Suprapubic skin (tissue), 4 donors: Measurements from ENCODE around the gene SVIL.

ENCODE experiments used
- EP300 ChIP-seq: sonication (generic); formaldehyde crosslinking; IDR thresholded peaks from one replicate; pipeline ENCODE4 v1.6.1; 2017; ENCODE audit warnings: antibody characterized with exemption
- POLR2A ChIP-seq, 2 donors: fragments of 450-650 bp; IDR thresholded peaks; one replicate each; pipeline ENCODE4 v1.6.1; 2017; ENCODE audit warnings: antibody characterized with exemption in 2 of 2, mild to moderate bottlenecking in 2 of 2, moderate library complexity in 2 of 2
- POLR2AphosphoS5 ChIP-seq, 3 donors: sonication (generic); formaldehyde crosslinking; IDR thresholded peaks; one replicate each; pipeline ENCODE4 v1.6.1; 2017; ENCODE audit warnings: antibody characterized with exemption in 3 of 3
- TF ChIP-seq, protein P1 (sequence below), 2 donors: fragments of 200-600 bp in 1 of 2; fragments of 450-650 bp in 1 of 2; sonication (generic) in 1 of 2; IDR thresholded peaks; one replicate each; pipeline ENCODE4 v1.5.1; 2016 to 2019; ENCODE audit warnings: antibody characterized with exemption in 2 of 2, mild to moderate bottlenecking in 1 of 2, moderate library complexity in 1 of 2

DNA sequence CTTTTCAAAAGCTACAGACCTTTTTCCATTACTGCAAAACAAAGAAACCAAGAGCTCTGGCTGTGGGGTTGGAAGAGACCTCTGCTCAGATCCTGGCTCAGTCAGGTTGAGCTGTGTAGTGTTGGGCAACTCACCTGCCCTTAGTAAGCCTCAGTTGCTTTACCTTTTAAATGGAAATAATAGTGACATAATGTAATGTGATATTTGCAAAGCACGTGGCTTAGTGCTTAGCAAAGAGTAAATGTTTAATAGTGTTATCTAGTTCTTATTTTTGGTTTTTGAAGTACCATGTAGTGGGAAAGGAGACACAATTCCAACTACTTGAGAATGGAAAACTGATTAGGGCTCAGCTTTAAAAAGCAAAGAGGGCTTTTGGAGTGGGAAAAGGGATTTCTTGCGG is 100.2 kb downstream of the SVIL start:
- TF ChIP-seq POLR2AphosphoS5 (IDR thresholded peaks at IDR 0.05): no peak
- no peak for TF ChIP-seq POLR2A (IDR thresholded peaks at IDR 0.05)
- TF ChIP-seq, protein P1, sequence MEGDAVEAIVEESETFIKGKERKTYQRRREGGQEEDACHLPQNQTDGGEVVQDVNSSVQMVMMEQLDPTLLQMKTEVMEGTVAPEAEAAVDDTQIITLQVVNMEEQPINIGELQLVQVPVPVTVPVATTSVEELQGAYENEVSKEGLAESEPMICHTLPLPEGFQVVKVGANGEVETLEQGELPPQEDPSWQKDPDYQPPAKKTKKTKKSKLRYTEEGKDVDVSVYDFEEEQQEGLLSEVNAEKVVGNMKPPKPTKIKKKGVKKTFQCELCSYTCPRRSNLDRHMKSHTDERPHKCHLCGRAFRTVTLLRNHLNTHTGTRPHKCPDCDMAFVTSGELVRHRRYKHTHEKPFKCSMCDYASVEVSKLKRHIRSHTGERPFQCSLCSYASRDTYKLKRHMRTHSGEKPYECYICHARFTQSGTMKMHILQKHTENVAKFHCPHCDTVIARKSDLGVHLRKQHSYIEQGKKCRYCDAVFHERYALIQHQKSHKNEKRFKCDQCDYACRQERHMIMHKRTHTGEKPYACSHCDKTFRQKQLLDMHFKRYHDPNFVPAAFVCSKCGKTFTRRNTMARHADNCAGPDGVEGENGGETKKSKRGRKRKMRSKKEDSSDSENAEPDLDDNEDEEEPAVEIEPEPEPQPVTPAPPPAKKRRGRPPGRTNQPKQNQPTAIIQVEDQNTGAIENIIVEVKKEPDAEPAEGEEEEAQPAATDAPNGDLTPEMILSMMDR (IDR thresholded peaks at IDR 0.05): no peak
- no peak for TF ChIP-seq EP300
